GM10266 (cell line): ENCODE data around the gene SIMC1.
"Not testable (repeated sequence)": the region's sequence is repeated elsewhere in the genome, so short reads cannot be mapped to it uniquely, and the experiment has no call there.

ENCODE experiments used
- DNase-seq: peaks from one replicate; pipeline ENCODE4 v3.0.0; 2012; ENCODE audit errors: extremely low spot score
- TF ChIP-seq, protein P1 (sequence below): IDR thresholded peaks from 2 replicates; pipeline ENCODE4 v1.5.1; 2012; ENCODE audit warnings: mild to moderate bottlenecking, low read depth; ENCODE audit not compliant: control insufficient read depth, insufficient read depth; ENCODE audit errors: missing control alignments

Gene SIMC1

GRCh38 chr5:176237971-176238644, at the start of gene SIMC1:
TSS of gene SIMC1 (plus strand) at chr5:176238424. CDS start at chr5:176238509, 85 bp downstream.
- peak; percentile 81 for DNase-seq

DNA sequence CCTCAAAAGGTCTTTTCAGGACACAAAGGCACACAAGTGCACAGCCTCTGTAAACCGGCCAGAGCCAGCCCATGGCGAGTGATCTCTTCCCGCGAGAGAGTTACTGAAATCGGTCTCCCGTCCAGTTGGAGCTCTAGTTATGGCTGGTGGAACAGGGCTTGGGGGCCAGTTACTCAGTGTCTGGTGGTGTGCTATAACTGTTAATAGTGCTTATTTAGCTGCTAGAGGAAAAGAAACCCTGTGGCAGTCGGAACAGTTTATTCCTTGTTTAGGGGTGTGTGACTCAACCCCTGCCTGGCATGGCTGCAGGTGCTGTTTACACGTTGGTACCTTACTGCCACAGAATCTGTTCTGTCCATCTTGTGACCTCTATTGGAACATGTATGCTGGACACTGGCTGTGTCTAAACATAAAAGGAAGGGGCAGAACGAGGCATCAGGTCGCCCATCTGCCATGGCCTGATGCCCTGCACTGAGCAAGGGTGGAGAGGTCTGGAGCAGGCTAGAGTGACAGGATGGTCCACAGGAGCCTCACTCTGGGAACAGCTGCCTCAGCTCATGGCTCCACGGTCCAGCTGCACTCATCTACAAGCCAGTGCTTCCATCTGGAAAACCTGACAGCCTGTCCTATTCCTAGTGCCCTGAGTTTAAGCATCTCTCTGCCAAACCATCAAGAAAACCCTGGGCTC, 49.6 kb upstream of the SIMC1 start:
- TF ChIP-seq, protein P1, sequence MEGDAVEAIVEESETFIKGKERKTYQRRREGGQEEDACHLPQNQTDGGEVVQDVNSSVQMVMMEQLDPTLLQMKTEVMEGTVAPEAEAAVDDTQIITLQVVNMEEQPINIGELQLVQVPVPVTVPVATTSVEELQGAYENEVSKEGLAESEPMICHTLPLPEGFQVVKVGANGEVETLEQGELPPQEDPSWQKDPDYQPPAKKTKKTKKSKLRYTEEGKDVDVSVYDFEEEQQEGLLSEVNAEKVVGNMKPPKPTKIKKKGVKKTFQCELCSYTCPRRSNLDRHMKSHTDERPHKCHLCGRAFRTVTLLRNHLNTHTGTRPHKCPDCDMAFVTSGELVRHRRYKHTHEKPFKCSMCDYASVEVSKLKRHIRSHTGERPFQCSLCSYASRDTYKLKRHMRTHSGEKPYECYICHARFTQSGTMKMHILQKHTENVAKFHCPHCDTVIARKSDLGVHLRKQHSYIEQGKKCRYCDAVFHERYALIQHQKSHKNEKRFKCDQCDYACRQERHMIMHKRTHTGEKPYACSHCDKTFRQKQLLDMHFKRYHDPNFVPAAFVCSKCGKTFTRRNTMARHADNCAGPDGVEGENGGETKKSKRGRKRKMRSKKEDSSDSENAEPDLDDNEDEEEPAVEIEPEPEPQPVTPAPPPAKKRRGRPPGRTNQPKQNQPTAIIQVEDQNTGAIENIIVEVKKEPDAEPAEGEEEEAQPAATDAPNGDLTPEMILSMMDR: no peak
- DNase-seq: no peak

- TF ChIP-seq, protein P1: no peak
- no peak for DNase-seq
These were observed 48.4 kb upstream of the SIMC1 start for GRCh38 chr5:176189857-176190256.

DNA sequence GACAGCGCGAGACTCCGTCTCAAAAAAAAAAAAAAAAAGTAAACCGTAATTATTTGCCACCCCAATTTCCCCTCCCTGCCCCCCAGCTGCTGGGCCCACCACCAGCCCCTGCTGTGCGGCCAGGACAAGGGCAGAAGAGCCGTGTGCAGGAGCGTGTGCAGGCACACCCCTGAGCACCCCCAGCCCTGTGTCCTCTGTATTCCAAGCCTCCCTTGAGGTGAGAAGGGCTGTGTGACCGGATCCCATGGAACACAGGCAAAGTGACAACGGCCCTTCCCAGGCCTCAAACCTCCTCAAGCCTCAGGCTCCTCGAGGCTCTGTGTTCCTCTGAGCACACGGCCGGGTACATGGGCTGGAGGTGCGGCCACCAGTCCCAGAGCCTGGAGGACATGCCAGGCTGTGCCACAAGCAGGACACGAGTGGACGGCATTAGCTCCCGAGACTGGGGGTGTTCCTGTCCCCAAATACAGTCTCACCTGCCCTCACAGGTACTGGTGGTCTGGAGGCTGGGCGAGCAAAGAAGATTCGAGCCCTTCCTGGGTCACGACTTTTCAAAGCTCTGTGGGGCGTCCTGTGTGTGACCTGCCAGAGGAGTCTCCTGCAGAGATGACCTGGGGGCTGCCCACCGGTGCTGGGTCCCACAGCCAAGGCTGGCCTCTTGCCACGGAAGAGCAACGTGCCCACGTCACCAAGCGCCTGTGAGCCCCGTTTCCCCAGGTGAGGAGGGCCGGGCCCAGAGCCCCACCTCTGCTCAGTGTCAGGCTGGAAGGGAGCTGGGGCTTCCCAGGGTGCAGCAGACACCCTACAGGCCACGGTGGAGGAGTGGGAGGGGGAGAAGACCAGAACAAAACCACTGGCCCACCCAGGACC, 47.1 kb upstream of the SIMC1 start:
- TF ChIP-seq, protein P1: no peak
- DNase-seq: no peak

GRCh38 chr5:176192094-176192721, 46.0 kb upstream of the SIMC1 start:
- no peak for DNase-seq
- TF ChIP-seq, protein P1: no peak

DNA sequence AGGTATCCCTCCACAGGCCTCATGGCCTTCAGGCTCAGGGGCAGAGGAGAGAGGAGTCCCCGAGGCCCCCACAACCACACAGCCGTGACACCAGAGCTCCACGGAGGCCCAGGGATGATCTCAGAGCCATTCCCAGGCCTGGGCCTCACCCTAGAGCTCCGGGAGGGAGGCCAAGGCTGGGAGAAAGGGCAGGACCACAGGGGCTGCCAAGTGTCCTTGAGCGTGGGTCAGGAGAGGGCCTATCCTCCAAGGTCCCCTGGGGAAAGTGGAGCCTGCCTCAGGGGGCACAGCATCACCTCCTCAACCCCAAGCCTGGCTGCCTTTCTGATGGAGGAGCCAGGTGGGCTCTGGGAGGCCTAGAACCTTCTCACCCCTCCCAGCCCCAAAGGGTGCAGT, 45.5 kb upstream of the SIMC1 start:
- DNase-seq: not testable (repeated sequence)

DNA sequence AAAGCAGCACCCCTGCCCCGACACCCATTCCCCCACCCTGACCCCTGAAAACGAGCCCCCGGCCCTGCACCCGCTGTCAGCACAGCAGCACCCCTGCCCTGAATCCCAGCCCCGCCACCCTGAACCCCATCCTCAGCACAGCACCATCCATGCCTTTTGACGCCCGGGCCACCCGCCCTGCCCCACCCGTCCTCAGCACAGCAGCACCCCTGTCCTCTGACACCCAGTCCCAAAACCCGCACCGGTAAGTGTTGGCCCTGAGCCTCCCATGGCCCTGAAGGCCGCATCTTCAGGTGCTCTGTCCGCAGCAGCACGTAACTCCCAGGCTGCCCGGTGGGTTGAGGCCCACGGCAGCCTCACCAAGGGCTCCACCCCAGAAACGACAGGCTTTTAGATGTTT, 44.6 kb upstream of the SIMC1 start:
- not testable (repeated sequence) for DNase-seq

GRCh38 chr5:176194238-176195083, 43.8 kb upstream of the SIMC1 start:
- DNase-seq: not testable (repeated sequence)

GRCh38 chr5:176195084-176195413, 43.2 kb upstream of the SIMC1 start:
- DNase-seq: not testable (repeated sequence)

DNA sequence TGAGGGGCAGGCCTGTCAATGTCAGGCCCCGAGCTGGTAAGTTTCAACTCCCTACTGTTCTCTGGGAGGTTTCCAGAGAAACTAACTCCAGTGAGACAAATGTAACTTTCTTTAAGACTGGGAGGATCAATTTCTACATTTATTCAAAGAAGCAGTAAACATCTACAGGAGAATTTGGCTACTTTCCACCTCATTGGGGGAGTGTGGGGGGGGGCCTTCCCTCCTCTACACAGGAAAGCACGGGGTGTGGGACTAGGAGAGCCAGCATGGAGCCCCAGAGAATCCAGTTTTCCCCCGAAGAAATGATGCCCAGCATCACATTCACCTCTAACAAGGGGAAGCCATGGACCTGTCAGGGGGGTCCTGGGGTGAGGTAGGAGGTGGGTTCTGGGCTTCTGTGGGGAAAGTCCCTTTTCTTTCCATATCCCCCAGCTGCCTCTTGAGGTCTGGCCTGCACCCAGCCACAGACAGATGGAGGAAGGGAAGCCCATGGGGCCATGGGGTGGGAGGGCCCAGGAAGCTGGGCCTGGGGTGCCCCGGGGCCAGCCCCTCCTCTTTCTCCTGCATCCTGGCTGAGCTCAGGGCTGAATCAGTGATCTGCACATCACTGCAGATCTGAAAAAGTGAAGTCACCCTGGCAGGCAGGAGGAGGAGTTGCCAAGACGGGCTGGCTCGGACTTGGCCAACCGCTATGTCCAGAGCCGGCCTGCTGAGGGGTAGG, 42.6 kb upstream of the SIMC1 start:
- not testable (repeated sequence) for DNase-seq

GRCh38 chr5:176196781-176197180, 41.4 kb upstream of the SIMC1 start:
- not testable (repeated sequence) for DNase-seq

DNA sequence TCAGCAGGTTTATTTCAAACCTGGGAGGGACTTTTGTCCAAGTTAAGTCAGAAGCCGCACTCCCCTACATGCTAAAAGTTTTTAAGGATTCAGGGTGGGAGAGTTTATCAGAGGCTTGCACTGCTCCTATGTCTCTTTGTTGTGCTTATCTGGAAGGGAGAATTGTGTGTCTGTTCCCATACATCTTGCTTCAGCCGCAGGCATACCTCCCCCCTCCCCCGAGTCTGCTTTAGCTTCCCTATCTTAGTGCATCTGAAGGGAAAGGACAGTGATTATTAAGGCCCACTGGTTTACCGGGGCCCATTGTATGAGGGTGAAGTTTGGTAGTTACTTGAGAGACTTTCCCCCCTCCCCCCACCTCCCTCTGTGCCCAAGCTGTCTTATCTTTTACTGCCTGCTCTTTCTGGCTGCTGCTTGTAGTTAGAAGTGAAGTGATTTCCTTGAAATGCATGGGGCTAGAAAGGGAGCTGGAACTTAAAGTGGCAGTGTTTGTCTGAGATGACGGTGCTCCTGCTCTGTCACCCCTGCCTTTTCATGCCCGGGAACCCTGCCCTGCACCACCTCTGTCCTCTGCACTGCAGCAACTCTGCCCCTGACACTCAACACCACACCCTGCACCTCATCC, 40.9 kb upstream of the SIMC1 start:
- DNase-seq: not testable (repeated sequence)

DNA sequence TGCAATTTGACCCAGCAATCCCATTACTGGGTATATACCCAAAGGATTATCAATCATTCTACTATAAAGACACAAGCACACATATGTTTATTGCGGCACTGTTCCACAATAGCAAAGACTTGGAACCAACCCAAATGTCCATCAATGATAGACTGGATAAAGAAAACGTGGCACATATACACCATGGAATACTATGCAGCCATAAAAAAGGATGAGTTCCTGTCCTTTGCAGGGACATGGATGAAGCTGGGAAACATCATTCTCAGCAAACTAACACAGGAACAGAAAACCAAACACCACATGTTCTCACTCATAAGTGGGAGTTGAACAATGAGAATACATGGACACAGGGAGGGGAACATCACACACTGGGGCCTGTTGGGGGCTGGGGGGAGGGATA, 39.9 kb upstream of the SIMC1 start:
- not testable (repeated sequence) for DNase-seq
